DOHH2 (cell line): ENCODE measurements around the gene USP16.

ENCODE experiments used
- CTCF ChIP-seq: fragments of 200-600 bp; sonication (generic); IDR thresholded peaks from one replicate; pipeline ENCODE4 v1.5.1; 2014; ENCODE audit warnings: antibody characterized with exemption, mild to moderate bottlenecking, low read depth, low read length; ENCODE audit not compliant: poor library complexity, severe bottlenecking
- EZH2phosphoT487 ChIP-seq: fragments of 200-600 bp; sonication (generic); IDR thresholded peaks from 2 replicates; pipeline ENCODE4 v1.6.1; 2017; ENCODE audit warnings: borderline replicate concordance, mild to moderate bottlenecking, antibody characterized with exemption, low read length, moderate library complexity, mixed read lengths

- TF ChIP-seq CTCF (no peak), EZH2phosphoT487 (no peak)
These were observed 37.8 kb upstream of the USP16 start for GRCh38 chr21:28986677-28987076.
